H9 (cell line): ENCODE results near the gene MRGPRF. TPM values are rescaled to one million over a fixed set of nuclear protein-coding genes. Genes with fewer than 3 reads are reported as not detected.

ENCODE experiments used
- DNase-seq: peaks from one replicate; pipeline ENCODE4 v3.0.0-alpha.2; 2017
- H2AFZ ChIP-seq: one replicate; pipeline ENCODE4 v1.6.1; 2013; ENCODE audit warnings: mild to moderate bottlenecking, low read length, control low read depth, moderate library complexity
- H2AK5ac ChIP-seq: 2 replicates; pipeline ENCODE4 v1.6.1; 2013; ENCODE audit warnings: low read length, control low read depth, mixed read lengths; ENCODE audit not compliant: insufficient read length
- H2BK120ac ChIP-seq: one replicate; pipeline ENCODE4 v1.6.1; 2013; ENCODE audit warnings: low read depth, mild to moderate bottlenecking, low read length, control low read depth, inconsistent platforms; ENCODE audit not compliant: poor library complexity, severe bottlenecking
- H2BK12ac ChIP-seq: 2 replicates; pipeline ENCODE4 v1.6.1; 2013; ENCODE audit warnings: low read length, control low read depth, mixed read lengths, low read depth; ENCODE audit not compliant: insufficient read length
- H2BK15ac ChIP-seq: 2 replicates; pipeline ENCODE4 v1.6.1; 2013; ENCODE audit warnings: low read depth, low read length, control low read depth
- H2BK20ac ChIP-seq: one replicate; pipeline ENCODE4 v1.6.1; 2013; ENCODE audit warnings: low read depth, mild to moderate bottlenecking, low read length, control low read depth, inconsistent platforms; ENCODE audit not compliant: poor library complexity, severe bottlenecking
- H2BK5ac ChIP-seq: 2 replicates; pipeline ENCODE4 v1.6.1; 2013; ENCODE audit warnings: low read length, control low read depth, mixed read lengths; ENCODE audit not compliant: insufficient read length
- H3K14ac ChIP-seq: 2 replicates; pipeline ENCODE4 v1.6.1; 2013; ENCODE audit warnings: low read length, control low read depth; ENCODE audit not compliant: insufficient read depth
- H3K18ac ChIP-seq: 2 replicates; pipeline ENCODE4 v1.6.1; 2013; ENCODE audit warnings: low read depth, mild to moderate bottlenecking, mixed read lengths, low read length, control low read depth; ENCODE audit not compliant: insufficient read length
- H3K23ac ChIP-seq: 2 replicates; pipeline ENCODE4 v1.6.1; 2013; ENCODE audit warnings: low read length, control low read depth, mixed read lengths, low read depth; ENCODE audit not compliant: insufficient read length
- H3K23me2 ChIP-seq: 2 replicates; pipeline ENCODE4 v1.6.1; 2013; ENCODE audit warnings: low read depth, mild to moderate bottlenecking, mixed read lengths, low read length, control low read depth; ENCODE audit not compliant: insufficient read length, poor library complexity, severe bottlenecking
- H3K27ac ChIP-seq: 2 replicates; pipeline ENCODE4 v1.5.1; 2013; ENCODE audit warnings: low read length, control low read depth, mixed read lengths, low read depth; ENCODE audit not compliant: insufficient read length
- H3K27me3 ChIP-seq: 2 replicates; pipeline ENCODE4 v1.6.1; 2013; ENCODE audit warnings: low read length, control low read depth, inconsistent platforms; ENCODE audit not compliant: insufficient read depth
- H3K4ac ChIP-seq: 2 replicates; pipeline ENCODE4 v1.6.1; 2013; ENCODE audit warnings: low read depth, mild to moderate bottlenecking, control low read depth, inconsistent platforms, low read length, moderate library complexity
- H3K4me1 ChIP-seq: 2 replicates; pipeline ENCODE4 v1.6.1; 2013; ENCODE audit warnings: low read length, control low read depth, inconsistent platforms; ENCODE audit not compliant: insufficient read depth
- H3K4me2 ChIP-seq: 2 replicates; pipeline ENCODE4 v1.6.1; 2013; ENCODE audit warnings: low read length, control low read depth, mixed read lengths; ENCODE audit not compliant: insufficient read length, insufficient read depth
- H3K56ac ChIP-seq: 2 replicates; pipeline ENCODE4 v1.6.1; 2013; ENCODE audit warnings: low read depth, mild to moderate bottlenecking, mixed read lengths, low read length, control low read depth; ENCODE audit not compliant: insufficient read length
- H3K79me1 ChIP-seq: 2 replicates; pipeline ENCODE4 v1.6.1; 2013; ENCODE audit warnings: low read depth, mild to moderate bottlenecking, moderate library complexity, low read length, control low read depth, inconsistent platforms; ENCODE audit not compliant: insufficient read depth, poor library complexity, severe bottlenecking
- H3K79me2 ChIP-seq: 2 replicates; pipeline ENCODE4 v1.6.1; 2013; ENCODE audit warnings: low read length, control low read depth, inconsistent platforms; ENCODE audit not compliant: insufficient read depth
- H3K9ac ChIP-seq: 2 replicates; pipeline ENCODE4 v1.6.1; 2013; ENCODE audit warnings: low read length, control low read depth, mixed read lengths; ENCODE audit not compliant: insufficient read length; ENCODE audit errors: extremely low read depth
- H3K9me3 ChIP-seq: one replicate; pipeline ENCODE4 v1.6.1; 2013; ENCODE audit warnings: low read depth, low read length, inconsistent platforms; ENCODE audit not compliant: control insufficient read depth
- H3T11ph ChIP-seq: one replicate; pipeline ENCODE4 v1.6.1; 2013; ENCODE audit warnings: mild to moderate bottlenecking, low read length, control low read depth, inconsistent platforms
- H4K20me1 ChIP-seq: one replicate; pipeline ENCODE4 v1.6.1; 2013; ENCODE audit not compliant: control insufficient read depth, insufficient read length, insufficient read depth
- H4K5ac ChIP-seq: 2 replicates; pipeline ENCODE4 v1.6.1; 2013; ENCODE audit warnings: low read depth, mild to moderate bottlenecking, mixed read lengths, low read length, control low read depth; ENCODE audit not compliant: insufficient read length
- H4K8ac ChIP-seq: replicated peaks from 2 replicates; pipeline ENCODE4 v1.6.1; 2013; ENCODE audit warnings: low read length, control low read depth, mixed read lengths, low read depth; ENCODE audit not compliant: insufficient read length
- H4K91ac ChIP-seq: 2 replicates; pipeline ENCODE4 v1.6.1; 2013; ENCODE audit warnings: low read depth, mild to moderate bottlenecking, moderate library complexity, mixed read lengths, low read length, control low read depth; ENCODE audit not compliant: insufficient read length
- H3K27ac Mint-ChIP-seq, 3 experiments: 2 replicates in 2 of 3; 3 replicates in 1 of 3; pipeline ENCODE4 v1.8.0; 2020 to 2021; ENCODE audit warnings: mixed read lengths in 3 of 3, mild to moderate bottlenecking in 1 of 3, moderate library complexity in 1 of 3
- H3K27me3 Mint-ChIP-seq: 2 replicates; pipeline ENCODE4 v1.8.0; 2021; ENCODE audit warnings: low read depth, mild to moderate bottlenecking, moderate library complexity, mixed read lengths
- H3K36me3 Mint-ChIP-seq, 3 experiments: 2 replicates in 2 of 3; 3 replicates in 1 of 3; pipeline ENCODE4 v1.8.0; 2020 to 2021; ENCODE audit warnings: low read depth in 3 of 3, mixed read lengths in 3 of 3; ENCODE audit not compliant: insufficient read depth in 1 of 3
- H3K4me1 Mint-ChIP-seq, 2 experiments: 2 replicates each; pipeline ENCODE4 v1.8.0; 2020; ENCODE audit warnings: mixed read lengths in 2 of 2
- H3K4me3 Mint-ChIP-seq, 2 experiments: 2 replicates in 1 of 2; 3 replicates in 1 of 2; pipeline ENCODE4 v1.8.0; 2020 to 2021; ENCODE audit warnings: mild to moderate bottlenecking in 2 of 2, mixed read lengths in 2 of 2, moderate library complexity in 1 of 2
- H3K9me3 Mint-ChIP-seq, 2 experiments: 2 replicates in 1 of 2; 3 replicates in 1 of 2; pipeline ENCODE4 v1.8.0; 2020; ENCODE audit warnings: mild to moderate bottlenecking in 2 of 2, mixed read lengths in 2 of 2, moderate library complexity in 1 of 2
- WGBS: extraction: QIAGEN DNeasy Blood & Tissue Kit; methylation state at CpG from one replicate; pipeline ENCODE4 v1.1.7; 2013; ENCODE audit warnings: missing lambda C conversion rate, low lambda C conversion rate, mixed read lengths; ENCODE audit not compliant: insufficient read length; ENCODE audit errors: extremely low coverage; 5-methylcytosine and 5-hydroxymethylcytosine counted together
- total RNA-seq: library from RNA; stranded (reverse); gene quantifications from 2 replicates; pipeline ENCODE4 v1.2.1, GENCODE V29; 2021
- TF ChIP-seq, protein P1 (sequence below): fragments of 200-600 bp; sonication (generic); conservative IDR thresholded peaks from 3 replicates; pipeline ENCODE4 v1.8.0; 2021; ENCODE audit warnings: antibody characterized with exemption, mild to moderate bottlenecking

The MRGPRF gene
- total RNA-seq, 1 experiment from 2014 or later: 4.0 TPM

DNA sequence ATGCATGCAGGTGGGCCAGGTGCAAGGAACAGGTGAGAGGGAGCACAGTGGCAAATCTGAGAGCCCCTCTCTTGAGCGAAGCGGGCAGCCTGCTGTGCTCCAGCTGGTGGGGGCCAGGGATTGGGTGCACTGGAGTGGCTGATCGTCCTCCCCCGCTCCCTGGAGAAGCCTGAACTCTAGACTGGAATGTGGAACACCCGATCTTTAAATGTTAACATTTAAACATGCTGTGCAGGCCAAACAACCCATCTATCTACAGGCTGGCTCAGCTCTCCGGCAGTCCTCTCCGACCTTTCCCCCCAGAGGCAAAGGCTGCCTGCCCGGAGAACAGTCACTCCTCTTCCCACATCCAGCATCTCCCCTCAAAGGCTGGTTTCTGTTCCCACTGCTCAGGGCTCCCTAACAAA is 5.1 kb downstream of the MRGPRF start:
- Histone ChIP-seq H4K20me1 (no peaks in the 10 kb centered on the region), H3K9me3 (no peaks in the 10 kb centered on the region), H2AK5ac (no peak overlapping the region), H2BK12ac (no peak overlapping the region), H3T11ph (no peak overlapping the region), H3K14ac (no peak overlapping the region), H4K8ac (no peak overlapping the region), H2BK5ac (no peak overlapping the region), H2AFZ (no peak overlapping the region), H3K23me2 (peaks cover 10% of the 10 kb centered on the region), H3K79me2 (no peaks in the 10 kb centered on the region), H3K56ac (no peak overlapping the region), H3K27me3 (no peaks in the 10 kb centered on the region), H3K79me1 (no peaks in the 10 kb centered on the region), H2BK20ac (no peak overlapping the region), H2BK120ac (no peak overlapping the region), H3K4me1 (no peaks in the 10 kb centered on the region), H3K23ac (no peak overlapping the region), H4K91ac (no peak overlapping the region), H4K5ac (no peak overlapping the region), H3K4ac (no peak overlapping the region), H3K18ac (no peak overlapping the region), H2BK15ac (no peak overlapping the region), H3K27ac (no peak overlapping the region), H3K9ac (no peak overlapping the region), H3K4me2 (no peak overlapping the region)
- H3K27ac Mint-ChIP-seq: no peak overlapping the region; a peak in 3 of 7 replicates
- WGBS: no CpG with 5 or more reads among the region's 8 CpGs
- H3K27me3 Mint-ChIP-seq: peaks cover 7% of the 10 kb centered on the region
- H3K36me3 Mint-ChIP-seq: peaks cover 0 to 5% (median 0%) of the 10 kb centered on the region in 3 experiments; a peak in 4 of 7 replicates
- H3K9me3 Mint-ChIP-seq: no peaks in the 10 kb centered on the region
- peak; percentile 23 for DNase-seq
- H3K4me3 Mint-ChIP-seq: no peak overlapping the region
- peaks cover 28 to 29% of the 10 kb centered on the region in 2 experiments for H3K4me1 Mint-ChIP-seq
- TF ChIP-seq, protein P1, sequence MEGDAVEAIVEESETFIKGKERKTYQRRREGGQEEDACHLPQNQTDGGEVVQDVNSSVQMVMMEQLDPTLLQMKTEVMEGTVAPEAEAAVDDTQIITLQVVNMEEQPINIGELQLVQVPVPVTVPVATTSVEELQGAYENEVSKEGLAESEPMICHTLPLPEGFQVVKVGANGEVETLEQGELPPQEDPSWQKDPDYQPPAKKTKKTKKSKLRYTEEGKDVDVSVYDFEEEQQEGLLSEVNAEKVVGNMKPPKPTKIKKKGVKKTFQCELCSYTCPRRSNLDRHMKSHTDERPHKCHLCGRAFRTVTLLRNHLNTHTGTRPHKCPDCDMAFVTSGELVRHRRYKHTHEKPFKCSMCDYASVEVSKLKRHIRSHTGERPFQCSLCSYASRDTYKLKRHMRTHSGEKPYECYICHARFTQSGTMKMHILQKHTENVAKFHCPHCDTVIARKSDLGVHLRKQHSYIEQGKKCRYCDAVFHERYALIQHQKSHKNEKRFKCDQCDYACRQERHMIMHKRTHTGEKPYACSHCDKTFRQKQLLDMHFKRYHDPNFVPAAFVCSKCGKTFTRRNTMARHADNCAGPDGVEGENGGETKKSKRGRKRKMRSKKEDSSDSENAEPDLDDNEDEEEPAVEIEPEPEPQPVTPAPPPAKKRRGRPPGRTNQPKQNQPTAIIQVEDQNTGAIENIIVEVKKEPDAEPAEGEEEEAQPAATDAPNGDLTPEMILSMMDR: no peak
